Inferior parietal cortex (tissue), 1 donor: ENCODE results near the gene TRAK1.
A peak's percentile ranks its signal among the peaks of the same experiment; 100 is the strongest.
"Not testable (repeated sequence)": the region's sequence is repeated elsewhere in the genome, so short reads cannot be mapped to it uniquely, and the experiment has no call there.

Source experiments
- DNase-seq: peaks from one replicate; pipeline ENCODE4 v3.0.0-alpha.2; 2016; ENCODE audit errors: extremely low spot score

TRAK1 gene

DNA sequence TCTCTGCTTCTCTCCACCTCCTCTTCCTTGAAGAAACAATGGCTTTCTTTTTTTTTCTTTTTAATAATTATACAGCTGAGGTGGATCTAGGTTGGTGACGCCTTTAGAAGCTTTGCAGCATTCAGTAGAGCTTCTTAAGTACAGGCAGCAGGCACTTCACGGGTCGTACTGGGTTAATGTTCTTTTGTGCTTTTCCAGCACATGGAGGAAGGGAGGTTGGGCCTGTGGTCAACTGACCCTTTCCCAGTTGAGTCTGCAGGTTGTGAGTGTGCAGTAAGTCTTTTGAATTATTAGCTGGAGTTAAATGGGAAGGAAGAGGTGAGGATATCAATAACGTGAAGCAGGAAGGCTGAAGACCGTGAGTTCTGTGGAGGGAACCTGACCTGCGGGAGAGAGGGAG lies 7.0 kb downstream of the TRAK1 start:
- DNase-seq: no peak

DNA sequence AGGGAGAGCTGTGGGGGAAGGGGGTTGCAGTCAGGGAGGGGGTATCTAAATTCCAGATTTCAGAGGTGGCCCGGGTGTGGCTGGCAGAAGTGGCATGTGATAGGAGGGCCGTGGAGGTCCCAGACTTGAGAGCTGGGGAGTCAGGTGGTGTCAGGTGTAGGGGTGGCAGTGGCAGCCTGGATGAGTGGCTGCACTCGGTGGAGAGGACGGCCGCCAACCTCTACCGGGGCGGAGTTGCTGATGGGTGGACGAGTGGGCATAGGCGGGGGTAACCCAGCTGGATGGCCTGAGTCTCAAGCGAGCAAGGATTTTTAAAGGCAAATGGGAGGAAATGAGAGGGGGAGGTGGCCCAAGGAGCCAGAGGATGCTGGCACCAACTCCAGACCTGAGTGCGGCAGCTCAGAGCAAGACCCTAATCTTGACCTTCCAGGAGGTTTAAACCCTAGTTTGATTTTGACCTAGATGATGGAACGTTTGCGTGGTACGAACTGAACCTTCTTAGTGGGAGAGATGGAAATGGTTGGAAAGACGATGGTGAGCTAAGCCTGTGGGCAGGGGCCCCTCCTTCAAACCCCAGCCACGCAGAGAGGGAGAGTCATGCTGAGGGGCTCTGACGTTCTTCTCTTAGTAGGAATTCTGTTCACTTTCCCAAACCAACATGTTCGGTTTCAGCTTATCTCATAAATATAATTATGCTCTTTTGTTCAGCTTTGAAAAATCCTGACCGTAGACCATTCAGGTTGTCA lies 8.0 kb downstream of the TRAK1 start:
- DNase-seq: no peak

DNA sequence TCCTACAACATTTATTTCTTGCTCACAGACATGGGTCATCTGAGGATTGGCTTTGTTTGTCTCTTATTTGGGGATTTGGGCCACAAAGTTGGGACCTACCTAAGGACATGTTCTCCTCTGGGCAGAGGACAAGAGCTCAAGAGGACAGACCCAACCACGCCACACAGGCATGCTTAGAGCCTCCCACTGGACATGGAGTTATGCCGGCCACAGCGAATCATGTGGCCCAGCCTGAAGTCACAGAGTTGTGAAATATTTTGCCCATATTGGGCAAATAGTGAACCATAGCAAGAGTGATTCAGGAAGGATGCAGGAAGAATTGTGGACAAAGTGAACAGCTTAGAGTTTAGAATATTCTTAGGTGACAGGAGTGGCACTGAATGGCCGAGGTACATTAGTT lies 9.9 kb downstream of the TRAK1 start:
- no peak for DNase-seq

DNA sequence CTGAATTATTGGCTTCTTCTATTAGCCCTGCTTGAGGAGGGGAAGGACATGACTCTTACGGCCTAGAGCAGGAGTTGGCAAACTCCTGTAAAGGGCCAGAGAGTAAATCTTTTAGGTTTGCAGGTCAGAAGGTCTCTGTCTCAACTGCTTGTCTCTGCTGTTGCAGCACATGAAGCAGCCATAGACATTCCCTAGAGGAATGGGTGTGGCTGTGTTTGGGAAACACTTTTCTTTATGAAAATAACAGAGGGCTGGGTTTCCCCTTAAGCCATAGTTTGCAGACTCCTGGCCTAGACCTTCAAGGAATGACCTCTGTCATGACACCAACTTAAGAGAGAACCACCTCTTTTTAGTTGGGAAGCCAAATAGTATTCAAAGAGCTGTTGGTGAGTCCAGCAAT lies 10.3 kb downstream of the TRAK1 start:
- no peak for DNase-seq

DNA sequence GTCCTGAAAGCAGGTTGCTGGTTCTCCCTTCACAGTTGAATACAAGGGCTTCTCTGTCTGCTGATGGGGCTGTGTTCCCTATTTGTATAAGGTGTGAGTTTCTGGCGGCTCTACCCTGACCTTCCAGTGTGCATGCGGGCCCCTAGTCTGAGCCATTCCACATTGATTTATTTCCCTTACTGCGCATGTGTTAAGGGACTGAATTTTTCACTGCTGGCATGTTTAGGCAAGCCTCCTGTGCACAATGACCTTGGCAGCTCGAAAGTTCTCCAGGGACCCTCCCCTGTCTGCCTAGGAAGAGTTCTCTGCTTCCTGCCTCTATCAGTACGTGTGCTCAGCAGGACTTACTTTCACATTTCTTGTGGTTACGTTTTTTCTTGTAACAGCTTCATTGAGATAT lies 11.4 kb downstream of the TRAK1 start:
- no peak for DNase-seq

DNA sequence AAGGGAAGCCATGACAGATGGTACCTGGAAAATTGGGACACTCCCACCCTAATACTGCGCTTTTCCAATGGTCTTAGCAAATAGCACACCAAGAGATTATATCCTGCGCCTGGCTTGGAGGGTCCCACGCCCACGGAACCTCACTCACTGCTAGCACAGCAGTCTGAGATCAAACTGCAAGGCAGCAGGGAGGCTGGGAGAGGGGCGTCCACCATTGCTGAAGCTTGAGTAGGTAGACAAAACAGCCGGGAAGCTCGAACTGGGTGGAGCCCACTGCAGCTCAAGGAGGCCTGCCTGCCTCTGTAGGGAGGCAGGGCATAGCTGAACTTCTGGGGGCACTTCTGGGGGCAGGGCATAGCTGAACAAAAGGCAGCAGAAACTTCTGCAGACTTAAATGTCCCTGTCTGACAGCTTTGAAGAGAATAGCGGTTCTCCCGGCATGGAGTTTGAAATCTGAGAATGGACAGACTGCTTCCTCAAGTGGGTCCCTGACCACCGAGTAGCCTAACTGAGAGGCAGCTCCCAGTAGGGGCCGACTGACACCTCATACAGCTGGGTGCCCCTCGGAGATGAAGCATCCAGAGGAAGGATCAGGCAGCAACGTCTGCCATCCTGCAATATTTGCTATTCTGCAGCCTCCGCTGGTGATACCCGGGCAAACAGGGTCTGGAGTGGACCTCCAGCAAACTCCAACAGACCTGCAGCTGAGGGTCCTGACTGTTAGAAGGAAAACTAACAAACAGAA lies 12.9 kb downstream of the TRAK1 start:
- DNase-seq: not testable (repeated sequence)

DNA sequence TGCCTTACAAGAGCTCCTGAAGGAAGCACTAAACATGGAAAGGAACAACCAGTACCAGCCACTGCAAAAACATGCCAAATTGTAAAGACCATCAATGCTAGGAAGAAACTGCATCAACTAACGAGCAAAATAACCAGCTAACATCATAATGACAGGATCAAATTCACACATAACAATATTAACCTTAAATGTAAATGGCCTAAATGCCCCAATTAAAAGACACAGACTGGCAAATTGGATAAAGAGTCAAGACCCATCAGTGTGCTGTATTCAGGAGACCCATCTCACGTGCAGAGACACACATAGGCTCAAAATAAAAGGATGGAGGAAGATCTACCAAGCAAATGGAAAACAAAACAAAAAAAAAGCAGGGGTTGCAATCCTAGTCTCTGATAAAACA lies 14.8 kb downstream of the TRAK1 start:
- not testable (repeated sequence) for DNase-seq

DNA sequence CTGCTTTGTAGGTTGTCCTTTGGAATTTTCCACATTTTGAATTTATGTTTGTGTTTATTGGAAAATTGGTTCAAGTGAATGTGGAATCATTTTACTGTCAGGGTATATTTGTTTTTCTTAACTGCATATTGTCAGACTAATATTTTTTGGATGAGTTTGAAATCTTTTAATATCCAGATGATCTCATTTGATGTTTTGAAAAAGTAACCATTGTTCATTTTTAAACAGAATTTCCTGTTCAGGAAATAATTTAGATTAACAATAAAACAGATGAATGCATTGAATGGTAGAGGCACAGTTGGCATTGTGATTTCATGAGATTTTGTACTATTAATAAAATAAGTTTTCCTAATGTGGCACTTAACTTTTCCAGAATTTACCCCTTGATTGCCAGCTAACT lies 15.5 kb downstream of the TRAK1 start:
- no peak for DNase-seq

DNA sequence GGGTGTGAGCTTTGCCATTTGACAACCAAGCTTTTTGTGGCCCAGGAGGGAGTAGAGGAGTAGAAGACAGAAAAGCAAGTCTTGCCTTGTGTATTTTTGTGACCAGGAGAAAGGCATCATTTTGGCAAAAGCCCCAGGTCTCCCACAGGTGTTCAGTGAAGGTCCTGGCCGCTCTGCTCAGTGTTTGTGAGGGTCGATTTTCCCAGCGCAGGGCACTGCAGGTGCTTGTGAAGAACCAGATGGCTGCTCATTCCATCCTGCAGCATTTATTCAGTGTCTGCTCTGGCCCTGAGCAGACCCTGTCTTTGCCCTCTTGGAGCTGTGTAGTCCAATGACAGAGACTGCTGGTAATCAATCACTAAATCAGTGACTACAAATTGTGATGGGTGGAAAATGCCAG lies 19.5 kb downstream of the TRAK1 start:
- DNase-seq: no peak

DNA sequence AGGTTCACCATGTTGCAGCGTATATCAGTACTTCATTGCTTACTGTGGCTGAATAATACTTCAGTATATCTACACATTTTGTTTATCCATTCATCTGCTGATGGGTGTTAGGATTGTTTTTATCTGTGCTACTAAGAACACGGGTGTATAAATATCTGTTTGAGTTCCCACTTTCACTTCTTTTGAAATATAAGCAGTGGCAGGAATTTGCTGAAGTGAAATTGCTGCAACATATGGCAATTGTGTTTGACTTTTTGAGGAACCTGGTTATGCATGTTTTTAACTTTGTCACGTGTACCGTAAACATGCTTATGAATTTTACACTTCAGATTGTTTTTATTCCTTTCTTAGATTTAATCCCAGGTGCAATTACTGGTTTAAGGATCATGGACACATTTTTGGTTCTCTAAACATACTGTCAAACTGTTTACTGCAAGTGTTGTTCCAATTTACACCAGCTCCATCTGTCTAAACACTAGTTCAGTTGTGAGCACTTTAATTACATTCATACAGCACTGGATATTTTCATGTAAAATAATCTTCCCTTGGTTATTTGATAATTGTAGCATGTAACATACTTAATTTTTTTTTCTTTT lies 23.1 kb downstream of the TRAK1 start:
- DNase-seq: peak; percentile 39

DNA sequence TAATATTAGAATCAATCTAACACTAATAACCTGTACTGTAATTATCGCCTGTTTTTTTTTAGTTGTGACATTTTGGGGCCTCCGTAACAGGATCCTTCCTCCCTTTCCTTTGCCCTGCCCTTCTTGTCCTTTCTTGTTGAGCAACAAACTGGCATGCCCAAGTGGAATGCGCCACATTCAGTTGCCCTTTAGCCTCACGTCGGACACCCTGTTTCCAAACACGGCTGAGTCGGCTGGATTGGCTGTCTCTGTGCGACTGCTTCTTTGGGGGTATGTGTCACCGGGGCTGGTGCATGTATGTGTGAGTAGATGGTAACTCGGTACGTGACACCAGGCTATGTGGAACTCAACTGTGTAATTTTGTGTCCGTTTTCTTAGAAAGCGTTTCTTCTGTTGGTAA lies 24.1 kb downstream of the TRAK1 start:
- no peak for DNase-seq

DNA sequence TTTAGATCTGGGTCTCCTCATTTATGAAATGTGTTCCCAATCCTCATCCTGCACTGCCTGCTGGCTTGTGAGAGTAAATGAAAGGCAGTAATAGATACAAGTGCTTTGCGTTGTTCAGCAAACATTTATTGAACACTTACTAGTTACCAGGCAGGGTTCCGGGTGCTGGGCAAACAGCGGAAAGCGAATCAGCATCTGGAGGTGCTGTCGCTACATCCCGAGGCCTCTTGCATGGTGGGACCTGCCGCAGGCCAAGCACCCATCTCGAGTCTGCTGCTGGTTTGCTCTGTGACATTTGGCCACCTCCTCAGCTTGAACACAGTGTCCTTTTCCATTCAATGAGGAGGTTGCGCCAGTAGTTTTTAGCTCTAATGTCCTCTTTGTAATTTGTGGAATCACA lies 24.8 kb downstream of the TRAK1 start:
- no peak for DNase-seq

DNA sequence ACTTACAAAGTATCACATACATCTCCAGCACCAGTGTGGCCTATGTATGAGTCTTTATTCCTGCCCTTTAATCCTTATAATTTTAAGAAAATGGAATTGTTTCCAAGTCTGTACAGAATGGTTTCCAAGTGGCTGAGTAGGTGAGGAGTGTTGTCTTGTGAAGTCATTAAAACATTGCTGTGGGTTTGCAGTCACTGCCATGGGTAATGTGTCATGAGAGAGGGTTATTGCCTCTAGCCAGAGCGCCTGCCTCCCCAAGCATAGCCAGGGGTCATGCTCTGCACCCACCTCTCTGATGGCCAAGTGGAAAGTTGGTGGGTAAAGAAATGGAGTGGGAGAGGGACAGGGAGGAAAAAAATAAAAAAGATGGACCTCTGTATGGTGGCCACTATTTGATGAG lies 25.3 kb downstream of the TRAK1 start:
- DNase-seq: no peak

DNA sequence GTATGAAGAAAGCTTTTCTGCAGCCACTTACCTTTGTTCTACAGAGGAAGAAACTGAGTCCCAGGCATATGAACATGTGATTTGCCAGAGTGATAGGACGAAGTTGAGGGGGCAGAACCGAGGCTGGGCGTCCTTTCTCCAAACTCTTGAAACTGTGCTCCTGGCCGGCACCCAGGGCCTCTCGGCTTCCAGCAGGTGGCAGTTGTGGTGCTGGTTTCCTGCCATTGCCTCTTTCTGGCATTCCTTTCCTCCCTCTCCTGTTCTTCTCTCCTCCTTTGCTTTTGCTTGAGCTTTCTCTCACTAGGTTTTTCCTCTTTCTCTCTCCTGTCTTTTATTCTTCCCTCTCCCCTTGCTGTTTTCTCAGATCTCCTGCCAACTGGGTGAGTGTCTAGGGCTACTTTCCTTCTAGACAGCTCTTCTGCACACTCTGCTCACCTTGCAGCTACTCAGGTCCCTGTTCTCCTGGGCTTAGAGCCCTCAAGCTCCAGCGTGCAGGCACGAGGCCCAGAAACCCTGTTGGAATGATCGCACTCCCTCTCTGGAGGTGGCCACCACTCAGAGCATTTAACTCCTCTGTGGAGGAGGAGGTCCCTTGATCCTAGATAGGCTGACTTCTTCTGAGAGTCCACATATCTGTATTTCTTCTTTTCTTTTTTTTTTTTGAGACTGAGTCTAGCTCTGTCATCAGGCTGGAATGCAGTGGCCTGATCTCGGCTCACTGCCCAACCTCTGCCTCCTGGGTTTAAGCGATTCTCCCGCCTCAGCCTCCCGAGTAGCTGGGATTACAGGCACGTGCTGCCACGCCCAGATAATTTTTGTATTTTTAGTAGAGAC lies 26.2 kb downstream of the TRAK1 start:
- DNase-seq: peak; percentile 56

DNA sequence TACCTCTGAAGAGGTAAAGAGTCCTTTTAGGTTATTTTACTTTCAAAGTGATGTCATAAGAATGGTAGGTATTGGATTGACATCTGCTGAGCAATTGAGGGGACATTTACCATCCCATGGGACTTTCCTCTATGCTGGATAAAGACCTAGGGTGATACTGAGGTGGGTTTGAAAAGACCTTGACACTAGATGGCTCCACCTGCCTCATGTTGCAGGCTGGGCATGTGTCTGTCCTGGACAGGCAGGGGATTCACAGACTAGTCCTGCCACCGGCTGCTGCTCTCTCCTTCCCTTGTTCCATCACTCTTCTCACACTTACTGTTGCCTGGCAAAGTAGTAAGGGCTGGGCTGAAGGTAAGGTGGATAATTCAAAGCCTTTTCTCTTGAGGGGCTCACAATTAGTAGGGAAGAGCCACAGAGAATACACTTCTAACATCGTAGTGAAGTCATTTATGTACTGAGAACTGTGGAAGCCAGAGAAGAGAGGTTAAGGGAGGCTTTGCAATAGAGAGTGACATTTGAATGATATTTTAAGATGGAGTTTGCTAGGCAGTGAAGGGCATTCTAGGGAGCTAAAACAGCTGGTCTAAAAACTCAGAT lies 27.7 kb downstream of the TRAK1 start:
- peak; percentile 63 for DNase-seq

DNA sequence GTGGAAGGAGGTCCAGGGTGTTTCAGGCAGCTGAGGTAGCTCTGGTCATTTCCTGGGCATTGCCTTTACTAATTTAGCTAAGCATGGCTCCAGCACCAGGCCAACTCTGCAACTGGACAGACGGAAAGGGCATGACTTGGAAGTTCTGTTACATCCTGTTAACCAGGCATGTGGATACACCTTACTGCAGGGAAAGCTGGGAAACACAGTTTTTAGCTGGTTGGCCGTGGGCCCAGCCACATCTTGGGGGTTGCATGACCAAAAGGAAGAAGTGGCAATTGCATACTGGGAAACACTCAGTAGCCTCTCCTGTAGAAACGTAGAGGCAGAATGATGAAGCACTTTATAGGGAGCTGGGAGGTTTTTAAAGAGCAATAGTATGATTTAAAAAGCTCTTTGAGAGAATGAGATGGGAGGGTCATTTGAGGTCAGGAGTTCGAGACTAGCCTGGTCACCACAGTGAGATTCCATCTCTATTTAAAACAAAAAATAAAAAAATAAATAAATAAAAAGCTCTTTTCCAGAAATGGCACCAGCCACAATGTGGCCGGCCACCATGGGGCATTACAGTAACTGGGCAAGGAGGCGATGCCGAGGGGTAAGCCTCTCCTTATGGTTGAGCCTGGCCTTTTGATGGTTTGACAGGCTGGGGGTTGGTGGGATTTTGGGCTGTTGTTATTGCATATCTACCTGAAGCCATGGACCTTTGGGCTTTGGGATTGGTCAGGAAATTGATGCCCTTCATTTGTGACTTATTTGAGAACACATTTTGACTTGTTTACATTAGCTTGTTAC lies 28.6 kb downstream of the TRAK1 start:
- DNase-seq: no peak

DNA sequence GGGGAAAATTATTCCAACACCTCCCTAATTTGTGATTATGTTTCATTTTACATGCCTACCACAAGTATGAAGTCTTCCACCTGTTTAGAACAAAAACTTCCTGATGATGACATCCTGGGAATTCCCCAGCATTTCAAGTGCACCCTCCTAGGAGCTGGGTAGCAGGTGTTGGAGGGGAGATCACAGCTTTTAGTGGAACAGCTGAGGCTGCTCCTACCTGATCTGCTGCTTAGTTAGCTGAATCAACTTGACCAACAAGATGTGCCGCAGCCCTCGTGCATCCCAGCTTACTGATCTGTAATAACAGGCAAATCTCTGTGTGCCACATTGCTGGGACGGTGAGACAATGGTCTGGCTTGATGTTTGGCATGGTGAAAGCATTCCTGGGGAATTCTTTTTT lies 29.7 kb downstream of the TRAK1 start:
- no peak for DNase-seq

DNA sequence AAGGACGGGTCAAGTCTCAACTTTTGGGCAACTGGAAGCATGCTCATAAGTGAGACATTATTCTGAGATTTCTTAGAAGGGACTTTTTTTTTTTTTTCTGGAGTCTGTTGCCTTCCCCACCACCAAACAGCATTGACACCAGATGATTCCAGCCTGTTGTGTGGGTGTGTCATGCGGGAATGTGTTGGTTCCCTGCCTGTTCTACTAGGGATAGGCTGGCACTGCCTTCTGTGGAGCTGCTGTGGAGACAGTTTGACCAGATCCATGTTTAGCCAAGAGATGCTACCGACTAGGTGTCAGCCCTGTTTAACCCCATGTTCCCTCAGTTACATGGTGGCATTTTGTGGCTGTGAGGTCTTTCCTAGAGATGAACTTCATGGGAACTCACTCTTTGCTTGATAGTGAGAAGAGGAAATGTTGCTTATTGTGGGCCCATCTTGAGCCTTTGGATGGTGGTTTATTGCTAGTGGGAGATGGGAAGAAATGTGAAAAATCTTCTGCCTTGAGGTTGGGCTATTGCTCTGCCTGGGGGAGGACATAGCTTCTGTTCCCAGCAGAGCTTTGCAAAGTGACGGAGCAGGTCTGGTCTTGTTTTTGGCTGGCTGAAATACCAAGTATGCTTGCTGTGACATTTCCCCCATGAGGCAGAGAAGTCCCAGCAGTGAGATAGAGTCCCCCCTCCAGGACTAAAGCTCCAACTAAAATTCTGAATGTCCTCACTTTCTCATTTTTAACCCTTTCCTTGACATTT lies 31.3 kb downstream of the TRAK1 start:
- DNase-seq: peak; percentile 42

DNA sequence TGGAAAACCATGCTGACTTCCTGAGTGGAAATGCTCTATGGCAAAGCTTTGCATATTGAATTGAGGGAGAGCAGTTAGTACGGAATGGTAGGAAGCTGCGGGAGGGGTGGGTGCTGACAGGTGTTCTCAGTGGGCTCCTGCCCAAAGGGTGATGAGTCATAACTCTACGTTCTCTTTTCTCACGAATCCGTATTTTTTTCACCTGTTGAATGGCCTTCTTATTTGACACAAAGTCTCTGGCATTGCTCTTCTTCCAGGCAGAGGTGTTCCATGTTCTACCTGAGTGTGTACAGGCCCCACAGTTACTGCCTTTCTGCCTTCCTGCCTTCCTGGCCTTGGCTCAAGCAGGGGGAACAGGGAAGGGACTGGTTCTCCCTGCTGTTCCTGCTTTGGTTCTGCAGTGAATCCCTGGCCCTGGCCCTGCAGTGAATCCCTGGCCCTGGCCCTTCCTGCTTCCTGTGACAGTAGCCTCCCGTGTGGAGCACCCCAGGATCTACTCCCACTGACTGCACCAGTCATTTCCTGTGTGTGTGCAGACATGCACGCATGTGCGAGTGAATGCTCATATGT lies 31.9 kb downstream of the TRAK1 start:
- DNase-seq: no peak
